DND-41 (cell line): ENCODE results near the gene GMPPA.

Experiments used
- EZH2 ChIP-seq: IDR thresholded peaks from 3 replicates; pipeline ENCODE4 v1.6.1; 2012; ENCODE audit warnings: borderline replicate concordance, low read depth, mild to moderate bottlenecking, moderate library complexity, low read length, inconsistent platforms; ENCODE audit not compliant: severe bottlenecking
- TF ChIP-seq, protein P1 (sequence below): IDR thresholded peaks from 2 replicates; pipeline ENCODE4 v1.5.1; 2012; ENCODE audit warnings: borderline replicate concordance, low read length, moderate library complexity, mild to moderate bottlenecking; ENCODE audit not compliant: poor library complexity, severe bottlenecking; ENCODE audit errors: extremely low read depth

GRCh38 chr2:219554350-219554749 lies 55.7 kb downstream of the GMPPA start:
- TF ChIP-seq, protein P1, sequence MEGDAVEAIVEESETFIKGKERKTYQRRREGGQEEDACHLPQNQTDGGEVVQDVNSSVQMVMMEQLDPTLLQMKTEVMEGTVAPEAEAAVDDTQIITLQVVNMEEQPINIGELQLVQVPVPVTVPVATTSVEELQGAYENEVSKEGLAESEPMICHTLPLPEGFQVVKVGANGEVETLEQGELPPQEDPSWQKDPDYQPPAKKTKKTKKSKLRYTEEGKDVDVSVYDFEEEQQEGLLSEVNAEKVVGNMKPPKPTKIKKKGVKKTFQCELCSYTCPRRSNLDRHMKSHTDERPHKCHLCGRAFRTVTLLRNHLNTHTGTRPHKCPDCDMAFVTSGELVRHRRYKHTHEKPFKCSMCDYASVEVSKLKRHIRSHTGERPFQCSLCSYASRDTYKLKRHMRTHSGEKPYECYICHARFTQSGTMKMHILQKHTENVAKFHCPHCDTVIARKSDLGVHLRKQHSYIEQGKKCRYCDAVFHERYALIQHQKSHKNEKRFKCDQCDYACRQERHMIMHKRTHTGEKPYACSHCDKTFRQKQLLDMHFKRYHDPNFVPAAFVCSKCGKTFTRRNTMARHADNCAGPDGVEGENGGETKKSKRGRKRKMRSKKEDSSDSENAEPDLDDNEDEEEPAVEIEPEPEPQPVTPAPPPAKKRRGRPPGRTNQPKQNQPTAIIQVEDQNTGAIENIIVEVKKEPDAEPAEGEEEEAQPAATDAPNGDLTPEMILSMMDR: no peak
- TF ChIP-seq EZH2: no peak
